Measurements from ENCODE around the gene TCF7L2.

Gene TCF7L2

GRCh38 chr10:112918771-112919170 is 31.3 kb upstream of the TCF7L2 start:
- H3K4me1 ChIP-seq (ENCODE audit: control insufficient read depth, low read length), result no peaks in the 10 kb centered on the region
- no peak overlapping the region for H3K4me2 ChIP-seq (ENCODE audit: low read length)
- no peak overlapping the region for H3K27ac ChIP-seq (ENCODE audit: low read depth, low read length)
- no peak overlapping the region for H3K4me3 ChIP-seq (ENCODE audit: low read length)
- no peaks in the 10 kb centered on the region for H3K36me3 ChIP-seq (ENCODE audit: control insufficient read depth, low read length)
- TF ChIP-seq, protein P1, sequence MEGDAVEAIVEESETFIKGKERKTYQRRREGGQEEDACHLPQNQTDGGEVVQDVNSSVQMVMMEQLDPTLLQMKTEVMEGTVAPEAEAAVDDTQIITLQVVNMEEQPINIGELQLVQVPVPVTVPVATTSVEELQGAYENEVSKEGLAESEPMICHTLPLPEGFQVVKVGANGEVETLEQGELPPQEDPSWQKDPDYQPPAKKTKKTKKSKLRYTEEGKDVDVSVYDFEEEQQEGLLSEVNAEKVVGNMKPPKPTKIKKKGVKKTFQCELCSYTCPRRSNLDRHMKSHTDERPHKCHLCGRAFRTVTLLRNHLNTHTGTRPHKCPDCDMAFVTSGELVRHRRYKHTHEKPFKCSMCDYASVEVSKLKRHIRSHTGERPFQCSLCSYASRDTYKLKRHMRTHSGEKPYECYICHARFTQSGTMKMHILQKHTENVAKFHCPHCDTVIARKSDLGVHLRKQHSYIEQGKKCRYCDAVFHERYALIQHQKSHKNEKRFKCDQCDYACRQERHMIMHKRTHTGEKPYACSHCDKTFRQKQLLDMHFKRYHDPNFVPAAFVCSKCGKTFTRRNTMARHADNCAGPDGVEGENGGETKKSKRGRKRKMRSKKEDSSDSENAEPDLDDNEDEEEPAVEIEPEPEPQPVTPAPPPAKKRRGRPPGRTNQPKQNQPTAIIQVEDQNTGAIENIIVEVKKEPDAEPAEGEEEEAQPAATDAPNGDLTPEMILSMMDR (IDR thresholded peaks at IDR 0.05; ENCODE audit: low read depth, low read length, poor library complexity, severe bottlenecking), result no peak
- no peak for TF ChIP-seq EZH2phosphoT487 (IDR thresholded peaks at IDR 0.05; ENCODE audit: borderline replicate concordance, low read length)
- H3F3A ChIP-seq (ENCODE audit: control insufficient read depth, insufficient read depth), result no peaks in the 10 kb centered on the region
- no peaks in the 10 kb centered on the region for H3K9me2 ChIP-seq (replicated peaks; ENCODE audit: control insufficient read depth, low read length)
- H3K9me3 ChIP-seq (ENCODE audit: control insufficient read depth, insufficient read depth, low read length), result no peaks in the 10 kb centered on the region
- peaks cover 6% of the 10 kb centered on the region for H3K27me3 ChIP-seq (ENCODE audit: control insufficient read depth, low read length)
- no peaks in the 10 kb centered on the region for H4K20me1 ChIP-seq (ENCODE audit: control insufficient read depth, insufficient read depth, low read depth, low read length)
- H3K79me2 ChIP-seq (ENCODE audit: control insufficient read depth, low read length), result no peaks in the 10 kb centered on the region

- H3K9me2 ChIP-seq (replicated peaks; ENCODE audit: control insufficient read depth, low read length), result no peaks in the 10 kb centered on the region
- H3K4me3 ChIP-seq (ENCODE audit: low read length), result no peak overlapping the region
- no peaks in the 10 kb centered on the region for H4K20me1 ChIP-seq (ENCODE audit: control insufficient read depth, insufficient read depth, low read depth, low read length)
- H3K27ac ChIP-seq (ENCODE audit: low read depth, low read length), result no peak overlapping the region
- no peaks in the 10 kb centered on the region for H3K36me3 ChIP-seq (ENCODE audit: control insufficient read depth, low read length)
- H3K4me2 ChIP-seq (ENCODE audit: low read length), result no peak overlapping the region
- no peaks in the 10 kb centered on the region for H3K4me1 ChIP-seq (ENCODE audit: control insufficient read depth, low read length)
- no peak for TF ChIP-seq EZH2phosphoT487 (IDR thresholded peaks at IDR 0.05; ENCODE audit: borderline replicate concordance, low read length)
- TF ChIP-seq, protein P1 (IDR thresholded peaks at IDR 0.05; ENCODE audit: low read depth, low read length, poor library complexity, severe bottlenecking), result no peak
- H3K27me3 ChIP-seq (ENCODE audit: control insufficient read depth, low read length), result peaks cover 6% of the 10 kb centered on the region
- H3F3A ChIP-seq (ENCODE audit: control insufficient read depth, insufficient read depth), result no peaks in the 10 kb centered on the region
- H3K79me2 ChIP-seq (ENCODE audit: control insufficient read depth, low read length), result no peaks in the 10 kb centered on the region
- no peaks in the 10 kb centered on the region for H3K9me3 ChIP-seq (ENCODE audit: control insufficient read depth, insufficient read depth, low read length)
These were observed 30.3 kb upstream of the TCF7L2 start for GRCh38 chr10:112919721-112920120.

DNA sequence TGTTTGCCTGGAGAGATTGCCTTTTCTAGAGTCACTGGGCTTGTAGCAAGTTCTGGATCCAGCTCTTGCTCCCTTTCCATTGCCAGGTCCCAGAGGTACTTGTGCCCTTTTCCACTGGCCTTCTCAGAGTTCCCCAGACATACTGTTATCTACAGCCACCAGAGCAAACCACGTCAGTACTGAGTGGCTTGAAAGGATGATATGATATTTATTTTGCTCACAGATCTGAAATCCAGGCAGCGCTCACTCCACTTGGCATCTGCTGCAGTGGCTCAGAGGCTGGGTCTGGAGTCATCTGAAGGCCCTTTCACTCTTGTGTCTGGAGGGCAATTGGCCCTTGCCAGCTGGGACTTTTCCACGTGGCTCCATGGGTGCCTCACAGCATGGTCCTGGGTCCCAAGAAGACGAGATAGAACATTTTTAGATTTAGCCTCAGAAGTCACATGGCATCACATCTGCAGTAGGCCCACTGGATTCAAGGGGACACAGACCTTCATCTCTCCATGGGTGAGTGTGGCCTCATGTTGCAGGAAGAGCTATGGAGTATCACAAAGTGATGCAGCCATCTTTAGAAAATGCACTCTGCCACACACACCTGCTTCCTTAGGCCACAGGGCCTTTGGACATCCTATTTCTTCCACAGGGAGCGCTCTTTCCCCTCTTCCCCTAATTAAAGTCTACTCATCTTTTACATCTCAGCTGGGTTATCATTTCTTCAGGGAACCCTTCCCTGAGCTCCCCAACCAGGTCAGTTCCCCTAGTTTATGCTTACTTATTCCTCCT is 22.9 kb upstream of the TCF7L2 start:
- no peak overlapping the region for H3K4me2 ChIP-seq (ENCODE audit: low read length)
- TF ChIP-seq, protein P1 (IDR thresholded peaks at IDR 0.05; ENCODE audit: low read depth, low read length, poor library complexity, severe bottlenecking), result no peak
- no peaks in the 10 kb centered on the region for H3K27me3 ChIP-seq (ENCODE audit: control insufficient read depth, low read length)
- no peaks in the 10 kb centered on the region for H3K9me3 ChIP-seq (ENCODE audit: control insufficient read depth, insufficient read depth, low read length)
- no peaks in the 10 kb centered on the region for H3K36me3 ChIP-seq (ENCODE audit: control insufficient read depth, low read length)
- H3F3A ChIP-seq (ENCODE audit: control insufficient read depth, insufficient read depth), result no peaks in the 10 kb centered on the region
- H3K4me3 ChIP-seq (ENCODE audit: low read length), result no peak overlapping the region
- no peaks in the 10 kb centered on the region for H4K20me1 ChIP-seq (ENCODE audit: control insufficient read depth, insufficient read depth, low read depth, low read length)
- H3K9me2 ChIP-seq (replicated peaks; ENCODE audit: control insufficient read depth, low read length), result no peaks in the 10 kb centered on the region
- H3K4me1 ChIP-seq (ENCODE audit: control insufficient read depth, low read length), result 0 out of 2 replicates have a peak, but pooled peaks cover 3% of the 10 kb centered on the region
- no peak overlapping the region for H3K27ac ChIP-seq (ENCODE audit: low read depth, low read length)
- H3K79me2 ChIP-seq (ENCODE audit: control insufficient read depth, low read length), result no peaks in the 10 kb centered on the region

Data from DOHH2 (cell line).